Urinary bladder (tissue), 4 donors: Measurements from ENCODE around the gene FBRSL1. TPM values are rescaled to one million over a fixed set of nuclear protein-coding genes. Genes with fewer than 3 reads are reported as not detected.

ENCODE experiments used
- DNase-seq: peaks from one replicate; pipeline ENCODE4 v3.0.0-alpha.2; 2015; ENCODE audit errors: extremely low spot score
- H3K27ac ChIP-seq: one replicate; pipeline ENCODE4 v1.5.1; 2013; ENCODE audit warnings: low read depth, mild to moderate bottlenecking, moderate library complexity
- H3K36me3 ChIP-seq: one replicate; pipeline ENCODE4 v1.6.1; 2013; ENCODE audit warnings: mild to moderate bottlenecking, moderate library complexity; ENCODE audit not compliant: insufficient read depth
- H3K4me1 ChIP-seq: one replicate; pipeline ENCODE4 v1.6.1; 2013; ENCODE audit warnings: mild to moderate bottlenecking, moderate library complexity; ENCODE audit not compliant: insufficient read depth
- H3K4me3 ChIP-seq: one replicate; pipeline ENCODE4 v1.5.1; 2013; ENCODE audit warnings: low read depth, low read length
- WGBS: extraction: QIAGEN DNeasy Blood & Tissue Kit; methylation state at CpG from one replicate; pipeline ENCODE4 v1.1.7; 2013; 5-methylcytosine and 5-hydroxymethylcytosine counted together
- polyA plus RNA-seq: library from polyadenylated mRNA; stranded (reverse); fragments of 200-250 nt; gene quantifications from one replicate; pipeline ENCODE4 v1.2.3, GENCODE V29; 2013
- total RNA-seq: library from RNA; depleted of rRNA; stranded (reverse); fragments of >200 nt; gene quantifications from one replicate; pipeline ENCODE4 v1.2.3, GENCODE V29; 2014
- donor health status: healthy with polysubstance abuse.
- donor health status: healthy.

FBRSL1 gene
- total and polyA plus RNA-seq, 2 donors, result 4.0 to 46.1 TPM

- DNase-seq, result no peak
- Histone ChIP-seq H3K36me3 (no peaks in the 10 kb centered on the region), H3K4me1 (peaks cover 5% of the 10 kb centered on the region), H3K27ac (no peak overlapping the region), H3K4me3 (no peak overlapping the region)
- WGBS, result 94% methylated on average over 27 of the region's 27 CpGs
These were observed 6.8 kb downstream of the FBRSL1 start for GRCh38 chr12:132496710-132497109.

DNA sequence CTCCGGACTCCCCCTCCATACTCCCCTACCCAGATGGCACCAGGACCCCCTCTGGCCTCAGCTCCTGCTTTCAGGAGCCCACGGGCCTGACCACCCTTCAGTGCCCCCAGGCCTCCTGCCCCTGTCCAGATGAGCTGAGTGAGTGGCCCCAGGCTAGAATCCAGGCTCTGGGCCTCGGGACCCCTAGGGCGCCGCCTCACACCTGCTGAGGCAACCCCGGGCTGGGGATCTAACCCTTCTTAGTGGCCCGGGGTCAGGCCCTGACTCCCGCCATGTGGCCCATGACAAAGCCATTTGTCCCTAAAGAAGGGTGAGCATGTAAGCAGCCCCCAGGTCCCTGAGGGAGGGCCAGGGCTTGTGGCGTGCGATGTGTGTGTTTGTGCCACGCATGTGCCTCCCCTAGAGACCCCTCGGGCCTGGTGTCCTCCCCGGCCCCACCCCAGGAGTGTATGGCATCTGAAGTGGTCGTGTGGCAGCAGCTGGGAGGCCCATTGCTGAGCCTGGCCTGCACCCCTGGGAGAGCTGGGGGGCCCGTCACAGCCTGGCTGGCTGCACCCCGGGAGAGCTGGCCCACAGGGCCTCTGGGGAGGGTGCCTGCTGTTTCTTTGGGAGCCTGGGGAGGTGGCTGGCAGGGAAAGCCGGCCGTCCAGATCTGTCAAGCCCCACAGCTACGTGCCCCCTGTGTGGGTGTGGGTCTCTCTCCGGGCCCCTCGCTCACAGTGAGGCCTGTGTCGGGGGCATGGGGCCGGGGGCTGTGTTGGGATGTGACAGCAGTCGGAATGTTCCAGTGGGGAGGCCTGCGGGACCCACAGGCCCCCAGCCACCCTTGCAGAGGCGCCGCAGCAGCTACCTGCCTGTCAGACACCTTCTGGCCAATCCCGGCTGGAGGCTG lies 7.8 kb downstream of the FBRSL1 start:
- no peak overlapping the region for H3K4me3 ChIP-seq
- 87% methylated on average over 28 of the region's 28 CpGs for WGBS
- peaks cover 5% of the 10 kb centered on the region for H3K4me1 ChIP-seq
- H3K27ac ChIP-seq, result no peak overlapping the region
- H3K36me3 ChIP-seq, result no peaks in the 10 kb centered on the region
- no peak for DNase-seq

GRCh38 chr12:132498931-132499330 lies 9.0 kb downstream of the FBRSL1 start:
- Histone ChIP-seq H3K27ac (no peak overlapping the region), H3K36me3 (no peaks in the 10 kb centered on the region), H3K4me3 (no peak overlapping the region), H3K4me1 (peaks cover 2% of the 10 kb centered on the region)
- 90% methylated on average over 12 of the region's 12 CpGs for WGBS
- DNase-seq, result no peak

- H3K4me1 ChIP-seq, result peaks cover 2% of the 10 kb centered on the region
- no peak for DNase-seq
- 77% methylated on average over 19 of the region's 19 CpGs for WGBS
- no peaks in the 10 kb centered on the region for H3K36me3 ChIP-seq
- no peak overlapping the region for H3K4me3 ChIP-seq
- no peak overlapping the region for H3K27ac ChIP-seq
These were observed 10.3 kb downstream of the FBRSL1 start for GRCh38 chr12:132500142-132500855.

GRCh38 chr12:132500856-132501180 lies 10.9 kb downstream of the FBRSL1 start:
- no peak for DNase-seq
- H3K27ac ChIP-seq, result no peak overlapping the region
- no peaks in the 10 kb centered on the region for H3K36me3 ChIP-seq
- peaks cover 2% of the 10 kb centered on the region for H3K4me1 ChIP-seq
- no peak overlapping the region for H3K4me3 ChIP-seq
- 84% methylated on average over 9 of the region's 9 CpGs for WGBS

GRCh38 chr12:132501204-132501940 lies 11.4 kb downstream of the FBRSL1 start:
- H3K4me3 ChIP-seq, result no peak overlapping the region
- WGBS, result 81% methylated on average over 27 of the region's 27 CpGs
- H3K36me3 ChIP-seq, result no peaks in the 10 kb centered on the region
- DNase-seq, result no peak
- H3K4me1 ChIP-seq, result peaks cover 3% of the 10 kb centered on the region
- H3K27ac ChIP-seq, result no peak overlapping the region

DNA sequence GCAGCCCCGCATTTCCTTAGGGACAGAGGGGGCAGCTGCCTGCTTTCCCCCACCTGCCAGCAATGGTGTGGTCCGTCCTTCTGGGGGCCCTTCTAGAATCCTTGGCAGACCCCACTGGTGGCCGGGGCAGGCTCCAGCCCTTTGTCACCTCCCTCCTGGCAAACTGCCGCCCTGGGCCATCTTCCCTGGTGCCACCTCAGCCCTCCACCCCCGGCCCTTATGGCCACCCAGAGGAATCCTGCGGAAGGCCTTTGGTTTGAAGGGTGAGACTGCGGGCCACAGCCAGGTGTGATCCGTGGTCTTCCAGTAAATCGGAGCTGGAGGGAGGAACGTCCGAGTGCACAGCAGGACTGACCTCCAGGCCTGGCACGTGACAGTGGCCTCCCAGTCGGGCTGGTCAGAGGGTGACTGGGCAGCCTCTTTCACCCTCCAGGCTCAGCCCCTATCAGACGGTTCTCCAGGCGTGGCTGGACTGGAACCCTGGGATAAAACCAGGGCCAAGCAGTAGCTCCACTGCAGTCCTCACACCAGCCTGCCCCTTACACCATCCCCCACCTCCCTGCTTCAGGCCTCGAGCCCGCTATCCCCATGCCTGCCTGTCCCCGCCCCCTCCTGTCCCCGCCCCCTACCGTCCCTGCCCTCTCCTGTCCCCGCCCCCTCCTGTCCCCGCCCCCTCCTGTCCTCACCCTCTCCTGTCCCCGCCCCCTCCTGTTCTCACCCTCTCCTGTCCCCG lies 12.4 kb downstream of the FBRSL1 start:
- H3K27ac ChIP-seq, result no peak overlapping the region
- peaks cover 3% of the 10 kb centered on the region for H3K4me1 ChIP-seq
- no peak for DNase-seq
- 75% methylated on average over 24 of the region's 24 CpGs for WGBS
- H3K4me3 ChIP-seq, result no peak overlapping the region
- H3K36me3 ChIP-seq, result no peaks in the 10 kb centered on the region

GRCh38 chr12:132502882-132503193 lies 12.9 kb downstream of the FBRSL1 start:
- Histone ChIP-seq H3K36me3 (no peaks in the 10 kb centered on the region), H3K4me3 (no peak overlapping the region), H3K4me1 (peaks cover 3% of the 10 kb centered on the region), H3K27ac (no peak overlapping the region)
- WGBS, result 79% methylated on average over 8 of the region's 8 CpGs
- no peak for DNase-seq

- H3K4me1 ChIP-seq, result peaks cover 3% of the 10 kb centered on the region
- DNase-seq, result no peak
- H3K27ac ChIP-seq, result no peak overlapping the region
- no peak overlapping the region for H3K4me3 ChIP-seq
- 73% methylated on average over 5 of the region's 5 CpGs for WGBS
- no peaks in the 10 kb centered on the region for H3K36me3 ChIP-seq
These were observed 13.8 kb downstream of the FBRSL1 start for GRCh38 chr12:132503618-132504204.

- Histone ChIP-seq H3K4me3 (no peak overlapping the region), H3K27ac (no peak overlapping the region), H3K4me1 (peaks cover 3% of the 10 kb centered on the region), H3K36me3 (peaks cover 3% of the 10 kb centered on the region)
- 79% methylated on average over 27 of the region's 27 CpGs for WGBS
- DNase-seq, result no peak
These were observed 15.3 kb downstream of the FBRSL1 start for GRCh38 chr12:132505105-132505851.

DNA sequence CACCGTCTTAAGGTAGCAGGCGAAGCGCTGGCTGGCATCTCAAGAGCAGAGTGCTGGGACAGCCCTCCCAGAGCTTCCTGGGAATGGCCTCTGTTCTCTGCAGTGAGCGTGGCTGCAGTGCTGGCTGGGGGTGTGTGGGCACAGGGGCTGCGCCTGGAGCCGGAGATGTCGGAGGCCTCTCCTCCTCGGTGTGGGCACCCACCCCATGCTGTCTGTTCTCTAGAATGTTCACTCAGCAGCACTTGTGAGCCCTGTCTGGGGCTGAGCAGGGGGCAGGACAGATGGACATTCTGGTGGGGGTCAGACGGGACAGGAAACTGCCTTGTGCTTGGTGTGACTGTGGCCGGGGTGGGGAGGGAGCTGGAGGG lies 15.9 kb downstream of the FBRSL1 start:
- Histone ChIP-seq H3K27ac (no peak overlapping the region), H3K4me3 (no peak overlapping the region), H3K36me3 (peaks cover 3% of the 10 kb centered on the region), H3K4me1 (peaks cover 3% of the 10 kb centered on the region)
- no peak for DNase-seq
- WGBS, result 64% methylated on average over 10 of the region's 10 CpGs

- Histone ChIP-seq H3K4me1 (peaks cover 3% of the 10 kb centered on the region), H3K27ac (no peak overlapping the region), H3K36me3 (peaks cover 3% of the 10 kb centered on the region), H3K4me3 (no peak overlapping the region)
- WGBS, result 25% methylated on average over 32 of the region's 32 CpGs
- peak; percentile 74 for DNase-seq
These were observed 16.6 kb downstream of the FBRSL1 start for GRCh38 chr12:132506328-132507160.
